ENCODE data around the gene ARHGAP42.

The ARHGAP42 gene

GRCh38 chr11:100735949-100736675, 49.0 kb downstream of the ARHGAP42 start:
- Histone ChIP-seq H3K4me3 (replicated peaks; ENCODE audit: insufficient read depth, low read length) (no peak overlapping the region), H3K27ac (replicated peaks) (no peak overlapping the region), H3K27me3 (ENCODE audit: insufficient read depth, poor library complexity, severe bottlenecking) (no peaks in the 10 kb centered on the region)
- TF ChIP-seq CTCF (IDR thresholded peaks at IDR 0.05; ENCODE audit: insufficient read depth, low read length) (no peak), POLR2AphosphoS5 (IDR thresholded peaks at IDR 0.05; ENCODE audit: low read depth) (no peak), GABPA (IDR thresholded peaks at IDR 0.05; ENCODE audit: low read depth) (no peak), SPI1 (IDR thresholded peaks at IDR 0.05; ENCODE audit: borderline replicate concordance, low read depth) (no peak), REST (IDR thresholded peaks at IDR 0.05; ENCODE audit: insufficient replicate concordance, low read depth) (no peak)
- DNase-seq (ENCODE audit: low read depth in 1 of 2, low spot score in 1 of 2), result no peak

GRCh38 chr11:100738701-100739270, 51.7 kb downstream of the ARHGAP42 start:
- no peak overlapping the region for H3K4me3 ChIP-seq (replicated peaks; ENCODE audit: insufficient read depth, low read length)
- TF ChIP-seq POLR2AphosphoS5 (IDR thresholded peaks at IDR 0.05; ENCODE audit: low read depth), result no peak
- TF ChIP-seq SPI1 (IDR thresholded peaks at IDR 0.05; ENCODE audit: borderline replicate concordance, low read depth), result no peak
- TF ChIP-seq REST (IDR thresholded peaks at IDR 0.05; ENCODE audit: insufficient replicate concordance, low read depth), result no peak
- TF ChIP-seq GABPA (IDR thresholded peaks at IDR 0.05; ENCODE audit: low read depth), result no peak
- no peak for TF ChIP-seq CTCF (IDR thresholded peaks at IDR 0.05; ENCODE audit: insufficient read depth, low read length)
- no peaks in the 10 kb centered on the region for H3K27me3 ChIP-seq (ENCODE audit: insufficient read depth, poor library complexity, severe bottlenecking)
- no peak overlapping the region for H3K27ac ChIP-seq (replicated peaks)
- DNase-seq (ENCODE audit: low read depth in 1 of 2, low spot score in 1 of 2), result no peak

- no peak for DNase-seq (ENCODE audit: low read depth in 1 of 2, low spot score in 1 of 2)
- no peaks in the 10 kb centered on the region for H3K27me3 ChIP-seq (ENCODE audit: insufficient read depth, poor library complexity, severe bottlenecking)
- no peak overlapping the region for H3K27ac ChIP-seq (replicated peaks)
- TF ChIP-seq CTCF (IDR thresholded peaks at IDR 0.05; ENCODE audit: insufficient read depth, low read length), result no peak
- TF ChIP-seq SPI1 (IDR thresholded peaks at IDR 0.05; ENCODE audit: borderline replicate concordance, low read depth), result no peak
- TF ChIP-seq POLR2AphosphoS5 (IDR thresholded peaks at IDR 0.05; ENCODE audit: low read depth), result no peak
- no peak overlapping the region for H3K4me3 ChIP-seq (replicated peaks; ENCODE audit: insufficient read depth, low read length)
Measured at GRCh38 chr11:100739666-100740065, 52.6 kb downstream of the ARHGAP42 start.

Measured in HL-60 (cell line).